ENCODE measurements around the gene PLSCR4. TPM values are rescaled to one million over a fixed set of nuclear protein-coding genes. Genes with fewer than 3 reads are reported as not detected.
A peak's percentile ranks its signal among the peaks of the same experiment; 100 is the strongest.

PLSCR4 gene
- total RNA-seq, 4 donors from 2014 or later, result 42.0 to 83.3 (median 61.5) TPM

DNA sequence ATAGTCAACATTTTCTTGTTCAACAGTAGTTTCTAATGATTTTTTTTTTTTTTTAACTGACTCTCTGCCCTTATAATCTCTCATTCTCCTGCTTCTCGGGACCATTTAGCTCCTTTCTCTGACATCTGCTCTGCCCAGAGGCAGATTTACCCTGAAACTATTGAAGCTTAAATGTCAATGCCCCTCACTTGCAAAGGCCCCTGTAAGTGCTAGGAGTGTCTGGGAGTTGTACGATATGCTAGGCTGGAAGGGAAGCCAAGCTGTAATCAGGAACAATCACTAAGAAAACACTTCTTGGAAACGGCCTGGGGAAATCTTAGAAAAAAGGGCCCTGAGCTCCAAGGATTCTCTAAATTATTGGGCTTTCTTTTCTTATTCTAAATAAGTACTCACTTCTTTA is 84.1 kb downstream of the PLSCR4 start:
- Histone ChIP-seq H3K27ac (peak overlapping the region; percentile 72 to 98 (median 88)), H3K4me1 (peaks cover 6 to 54% (median 10%) of the 10 kb centered on the region in 3 donors), H3K9me3 (no peaks in the 10 kb centered on the region), H3K27me3 (no peaks in the 10 kb centered on the region), H3K36me3 (no peaks in the 10 kb centered on the region), H3K4me3 (no peak overlapping the region)
- TF ChIP-seq, protein P1, sequence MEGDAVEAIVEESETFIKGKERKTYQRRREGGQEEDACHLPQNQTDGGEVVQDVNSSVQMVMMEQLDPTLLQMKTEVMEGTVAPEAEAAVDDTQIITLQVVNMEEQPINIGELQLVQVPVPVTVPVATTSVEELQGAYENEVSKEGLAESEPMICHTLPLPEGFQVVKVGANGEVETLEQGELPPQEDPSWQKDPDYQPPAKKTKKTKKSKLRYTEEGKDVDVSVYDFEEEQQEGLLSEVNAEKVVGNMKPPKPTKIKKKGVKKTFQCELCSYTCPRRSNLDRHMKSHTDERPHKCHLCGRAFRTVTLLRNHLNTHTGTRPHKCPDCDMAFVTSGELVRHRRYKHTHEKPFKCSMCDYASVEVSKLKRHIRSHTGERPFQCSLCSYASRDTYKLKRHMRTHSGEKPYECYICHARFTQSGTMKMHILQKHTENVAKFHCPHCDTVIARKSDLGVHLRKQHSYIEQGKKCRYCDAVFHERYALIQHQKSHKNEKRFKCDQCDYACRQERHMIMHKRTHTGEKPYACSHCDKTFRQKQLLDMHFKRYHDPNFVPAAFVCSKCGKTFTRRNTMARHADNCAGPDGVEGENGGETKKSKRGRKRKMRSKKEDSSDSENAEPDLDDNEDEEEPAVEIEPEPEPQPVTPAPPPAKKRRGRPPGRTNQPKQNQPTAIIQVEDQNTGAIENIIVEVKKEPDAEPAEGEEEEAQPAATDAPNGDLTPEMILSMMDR (IDR thresholded peaks at IDR 0.05), result no peak
- peak; percentile 0 for TF ChIP-seq POLR2AphosphoS5 (IDR thresholded peaks at IDR 0.05)
- 10 to 22% methylated on average over 2 to 3 of the region's 3 CpGs for WGBS, 2 donors (ENCODE audit: low coverage in 1 of 2)
- peak; percentile 31 for ATAC-seq

- TF ChIP-seq, protein P1 (IDR thresholded peaks at IDR 0.05), result no peak
- TF ChIP-seq POLR2AphosphoS5 (IDR thresholded peaks at IDR 0.05) (peak; percentile 43), POLR2A (IDR thresholded peaks at IDR 0.05) (no peak)
- peak; percentile 56 for ATAC-seq
- Histone ChIP-seq H3K27me3 (no peaks in the 10 kb centered on the region), H3K9me3 (no peaks in the 10 kb centered on the region), H3K27ac (peak overlapping the region; percentile 72 to 98 (median 88)), H3K4me1 (peaks cover 6 to 56% (median 10%) of the 10 kb centered on the region in 3 donors), H3K36me3 (no peaks in the 10 kb centered on the region), H3K4me3 (no peak overlapping the region)
- 24 to 38% methylated on average over 4 of the region's 4 CpGs for WGBS, 2 donors (ENCODE audit: low coverage in 1 of 2)
Observed at GRCh38 chr3:146166415-146166821, 84.5 kb downstream of the PLSCR4 start.

DNA sequence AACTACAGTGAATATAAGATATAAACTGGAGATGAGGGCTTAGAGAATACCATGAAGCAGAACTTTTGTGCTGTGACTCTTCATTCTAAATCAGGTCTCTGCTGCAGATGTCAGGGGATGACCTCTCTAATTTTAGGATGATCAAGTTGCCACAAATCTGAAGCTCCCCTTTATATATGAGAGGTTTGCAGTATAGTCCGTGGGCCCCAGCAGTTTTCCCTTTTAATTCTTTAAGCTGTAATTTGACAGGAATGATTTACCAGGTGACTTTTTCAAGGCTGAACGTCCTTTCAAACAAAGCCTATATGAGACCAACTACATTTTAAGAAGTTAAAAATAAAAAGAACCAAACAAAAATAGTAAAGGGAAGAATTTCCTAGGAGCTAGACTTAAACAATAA is 85.0 kb downstream of the PLSCR4 start:
- Histone ChIP-seq H3K27ac (peak overlapping the region; percentile 72 to 98 (median 86)), H3K27me3 (no peaks in the 10 kb centered on the region), H3K9me3 (no peaks in the 10 kb centered on the region), H3K36me3 (no peaks in the 10 kb centered on the region), H3K4me1 (peaks cover 6 to 56% (median 10%) of the 10 kb centered on the region in 3 donors), H3K4me3 (no peak overlapping the region)
- no peak for ATAC-seq
- 41 to 68% methylated on average over 2 of the region's 2 CpGs for WGBS, 2 donors (ENCODE audit: low coverage in 1 of 2)
- TF ChIP-seq, protein P1 (IDR thresholded peaks at IDR 0.05), result no peak
- TF ChIP-seq EP300 (IDR thresholded peaks at IDR 0.05) (no peak), POLR2AphosphoS5 (IDR thresholded peaks at IDR 0.05) (no peak), POLR2A (IDR thresholded peaks at IDR 0.05) (no peak)

DNA sequence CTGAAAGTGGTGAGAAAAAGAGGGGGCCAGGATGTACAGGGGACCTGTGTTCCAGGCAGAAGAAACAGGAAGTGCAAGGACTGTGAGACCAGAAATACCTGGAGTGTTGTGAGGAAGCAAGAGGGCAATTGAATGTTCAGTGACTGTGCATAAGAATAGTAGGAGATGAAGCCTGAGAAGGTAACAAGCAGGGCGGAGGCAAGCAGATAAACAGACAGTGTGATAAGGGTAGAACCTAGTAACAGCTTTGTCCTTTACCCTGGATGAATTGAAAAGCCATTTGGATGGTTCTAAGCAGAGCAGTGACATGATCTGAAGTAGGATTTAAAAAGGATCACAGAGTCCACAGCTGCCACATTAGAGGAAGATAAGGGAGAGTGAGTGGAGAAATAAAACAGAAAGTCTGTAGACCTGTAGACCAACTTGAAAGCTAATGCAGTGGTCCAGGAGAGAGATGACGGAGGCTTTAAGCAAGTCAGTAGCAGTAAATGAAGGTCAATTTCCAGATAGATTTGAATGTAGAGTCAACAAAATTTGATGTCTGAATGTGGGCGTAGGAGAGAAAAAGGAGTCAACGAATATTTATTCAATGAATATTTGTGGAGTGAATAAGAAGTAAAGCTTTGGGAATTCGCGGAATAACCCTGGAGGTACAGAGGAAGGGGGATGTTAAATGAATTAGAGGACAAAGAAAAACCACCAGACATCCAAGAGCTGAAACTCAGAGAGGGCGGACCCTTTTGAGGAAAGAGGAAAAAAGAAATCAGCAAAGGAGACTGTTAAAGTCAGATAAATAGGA is 85.7 kb downstream of the PLSCR4 start:
- TF ChIP-seq, protein P1 (IDR thresholded peaks at IDR 0.05), result no peak
- peak; percentile 25 for TF ChIP-seq POLR2AphosphoS5 (IDR thresholded peaks at IDR 0.05)
- no peak for ATAC-seq
- Histone ChIP-seq H3K4me3 (no peak overlapping the region), H3K9me3 (no peaks in the 10 kb centered on the region), H3K27ac (peak overlapping the region; percentile 72 to 98 (median 86)), H3K27me3 (no peaks in the 10 kb centered on the region), H3K36me3 (no peaks in the 10 kb centered on the region), H3K4me1 (peaks cover 6 to 56% (median 10%) of the 10 kb centered on the region in 3 donors)
- 39 to 54% methylated on average over 6 to 7 of the region's 7 CpGs for WGBS, 2 donors (ENCODE audit: low coverage in 1 of 2)

GRCh38 chr3:146164506-146164905 is 86.4 kb downstream of the PLSCR4 start:
- Histone ChIP-seq H3K27me3 (no peaks in the 10 kb centered on the region), H3K36me3 (no peaks in the 10 kb centered on the region), H3K27ac (peak overlapping the region; percentile 72 to 98 (median 86)), H3K9me3 (no peaks in the 10 kb centered on the region), H3K4me3 (no peak overlapping the region), H3K4me1 (peaks cover 6 to 56% (median 10%) of the 10 kb centered on the region in 3 donors)
- no peak for TF ChIP-seq POLR2A (IDR thresholded peaks at IDR 0.05)
- TF ChIP-seq POLR2AphosphoS5 (IDR thresholded peaks at IDR 0.05), result no peak
- TF ChIP-seq EP300 (IDR thresholded peaks at IDR 0.05), result no peak
- TF ChIP-seq, protein P1 (IDR thresholded peaks at IDR 0.05), result no peak
- no peak for ATAC-seq

All from gastroesophageal sphincter (tissue), 4 donors.